NB4 (cell line): Measurements from ENCODE around the gene ITM2C.

Experiments
- DNase-seq: peaks from one replicate; pipeline ENCODE4 v3.0.0; 2010; ENCODE audit warnings: low read depth
- H3K4me3 ChIP-seq: one replicate; pipeline ENCODE4 v1.5.1; 2011; ENCODE audit warnings: mild to moderate bottlenecking, low read depth, low read length, moderate library complexity
- MYC ChIP-seq: IDR thresholded peaks from 2 replicates; pipeline ENCODE4 v1.6.1; 2011; ENCODE audit warnings: low read depth, low read length
- POLR2A ChIP-seq: IDR thresholded peaks from 2 replicates; pipeline ENCODE4 v1.6.1; 2011; ENCODE audit warnings: mild to moderate bottlenecking; ENCODE audit not compliant: insufficient read length; ENCODE audit errors: extremely low read depth
- TF ChIP-seq, protein P1 (sequence below): IDR thresholded peaks from one replicate; pipeline ENCODE4 v1.5.1; 2012; ENCODE audit warnings: low read depth, low read length
- TF ChIP-seq, protein P2 (sequence below): IDR thresholded peaks from 2 replicates; pipeline ENCODE4 v1.6.1; 2011; ENCODE audit warnings: low read depth, low read length

The ITM2C gene

DNA sequence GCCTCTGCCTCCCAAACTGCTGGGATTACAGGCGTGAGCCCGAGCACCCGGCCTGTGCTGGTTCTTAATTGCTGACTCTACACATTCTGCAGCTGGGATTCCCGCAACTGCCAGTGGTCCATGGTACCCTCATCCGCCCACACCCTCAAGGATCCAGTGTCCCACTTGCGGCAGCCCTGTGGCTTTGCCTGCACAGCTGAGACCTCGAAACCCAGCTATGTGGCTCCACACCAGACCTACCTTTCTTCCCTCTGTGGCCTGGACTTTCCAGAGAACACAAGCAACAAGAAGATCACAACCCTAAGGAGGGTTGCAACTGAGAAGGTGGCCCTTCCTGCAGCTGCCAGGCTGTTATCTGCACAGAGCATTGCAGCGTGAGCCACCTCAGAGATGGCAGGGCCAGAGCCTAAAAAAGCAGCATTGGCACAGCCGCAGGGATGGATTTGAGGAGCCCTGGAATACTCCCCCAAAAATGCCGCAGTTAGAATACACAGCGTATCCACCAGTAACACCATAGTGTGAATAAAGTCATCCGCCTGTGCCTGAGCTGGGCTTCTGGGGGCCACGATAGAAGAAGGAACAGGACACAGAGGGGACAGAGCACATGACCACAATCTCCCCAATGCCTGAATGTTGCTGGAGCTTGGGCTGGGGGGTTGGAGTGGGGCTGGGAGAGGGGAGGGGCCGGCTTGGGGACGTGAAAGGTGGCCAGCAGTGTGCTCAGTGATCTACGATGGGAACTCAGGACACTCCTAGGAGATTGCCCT is 58.4 kb downstream of the ITM2C start:
- H3K4me3 ChIP-seq, result no peak overlapping the region
- TF ChIP-seq MYC (no peak), POLR2A (no peak)
- TF ChIP-seq, protein P1, sequence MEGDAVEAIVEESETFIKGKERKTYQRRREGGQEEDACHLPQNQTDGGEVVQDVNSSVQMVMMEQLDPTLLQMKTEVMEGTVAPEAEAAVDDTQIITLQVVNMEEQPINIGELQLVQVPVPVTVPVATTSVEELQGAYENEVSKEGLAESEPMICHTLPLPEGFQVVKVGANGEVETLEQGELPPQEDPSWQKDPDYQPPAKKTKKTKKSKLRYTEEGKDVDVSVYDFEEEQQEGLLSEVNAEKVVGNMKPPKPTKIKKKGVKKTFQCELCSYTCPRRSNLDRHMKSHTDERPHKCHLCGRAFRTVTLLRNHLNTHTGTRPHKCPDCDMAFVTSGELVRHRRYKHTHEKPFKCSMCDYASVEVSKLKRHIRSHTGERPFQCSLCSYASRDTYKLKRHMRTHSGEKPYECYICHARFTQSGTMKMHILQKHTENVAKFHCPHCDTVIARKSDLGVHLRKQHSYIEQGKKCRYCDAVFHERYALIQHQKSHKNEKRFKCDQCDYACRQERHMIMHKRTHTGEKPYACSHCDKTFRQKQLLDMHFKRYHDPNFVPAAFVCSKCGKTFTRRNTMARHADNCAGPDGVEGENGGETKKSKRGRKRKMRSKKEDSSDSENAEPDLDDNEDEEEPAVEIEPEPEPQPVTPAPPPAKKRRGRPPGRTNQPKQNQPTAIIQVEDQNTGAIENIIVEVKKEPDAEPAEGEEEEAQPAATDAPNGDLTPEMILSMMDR, result no peak
- TF ChIP-seq, protein P2, sequence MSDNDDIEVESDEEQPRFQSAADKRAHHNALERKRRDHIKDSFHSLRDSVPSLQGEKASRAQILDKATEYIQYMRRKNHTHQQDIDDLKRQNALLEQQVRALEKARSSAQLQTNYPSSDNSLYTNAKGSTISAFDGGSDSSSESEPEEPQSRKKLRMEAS, result no peak

GRCh38 chr2:230924092-230924469 is 59.3 kb downstream of the ITM2C start:
- H3K4me3 ChIP-seq, result peak overlapping the region; percentile 38
- TF ChIP-seq, protein P1, result no peak
- no peak for TF ChIP-seq MYC
- TF ChIP-seq POLR2A, result no peak
- TF ChIP-seq, protein P2, result no peak
- no peak for DNase-seq

More for the DNA sequence above, 58.4 kb downstream of the ITM2C start:
- DNase-seq, result no peak

- TF ChIP-seq POLR2A (no peak), MYC (peak; percentile 27; the same call in 1 of the 2 replicates)
- TF ChIP-seq, protein P2, result no peak
- TF ChIP-seq, protein P1, result peak; percentile 78
- DNase-seq, result peak; percentile 83
- peak within 1 kb of the TSS; percentile 38 for H3K4me3 ChIP-seq
Measured at GRCh38 chr2:230924470-230925341, 60.0 kb downstream of the ITM2C start, which contains the start of gene GPR55. TSS of gene GPR55 (minus strand) at chr2:230925242. CDS start at chr2:230910962, 14,280 bp downstream.

GRCh38 chr2:230925443-230925878 is 60.7 kb downstream of the ITM2C start:
- TF ChIP-seq MYC (no peak), POLR2A (no peak)
- TF ChIP-seq, protein P1, result no peak
- TF ChIP-seq, protein P2, result no peak
- H3K4me3 ChIP-seq, result no peak overlapping the region
- peak; percentile 70 for DNase-seq

- TF ChIP-seq POLR2A, result no peak
- TF ChIP-seq, protein P1, result peak; percentile 26
- peak; percentile 44 for DNase-seq
- no peak overlapping the region for H3K4me3 ChIP-seq
Measured at GRCh38 chr2:230925879-230926765, 61.4 kb downstream of the ITM2C start.
